ENCODE measurements around the gene NXNL2.

The NXNL2 gene

GRCh38 chr9:88531920-88532698 is 2.9 kb upstream of the NXNL2 start:
- DNase-seq (ENCODE audit: low spot score): no peak

- DNase-seq (ENCODE audit: low spot score): peak; percentile 62
Observed at GRCh38 chr9:88533951-88534455, 975 bp upstream of the NXNL2 start.

- DNase-seq (ENCODE audit: low spot score): no peak
Observed at GRCh38 chr9:88535226-88536022, 446 bp downstream of the NXNL2 start.

- no peak for DNase-seq (ENCODE audit: low spot score)
Observed at GRCh38 chr9:88536023-88536324, 996 bp downstream of the NXNL2 start.

GRCh38 chr9:88536951-88537760 is 2.2 kb downstream of the NXNL2 start:
- DNase-seq (ENCODE audit: low spot score): peak; percentile 48

GRCh38 chr9:88537761-88538091 is 2.7 kb downstream of the NXNL2 start:
- peak; percentile 86 for DNase-seq (ENCODE audit: low spot score)

GRCh38 chr9:88538311-88539085 is 3.5 kb downstream of the NXNL2 start:
- no peak for DNase-seq (ENCODE audit: low spot score)

DNA sequence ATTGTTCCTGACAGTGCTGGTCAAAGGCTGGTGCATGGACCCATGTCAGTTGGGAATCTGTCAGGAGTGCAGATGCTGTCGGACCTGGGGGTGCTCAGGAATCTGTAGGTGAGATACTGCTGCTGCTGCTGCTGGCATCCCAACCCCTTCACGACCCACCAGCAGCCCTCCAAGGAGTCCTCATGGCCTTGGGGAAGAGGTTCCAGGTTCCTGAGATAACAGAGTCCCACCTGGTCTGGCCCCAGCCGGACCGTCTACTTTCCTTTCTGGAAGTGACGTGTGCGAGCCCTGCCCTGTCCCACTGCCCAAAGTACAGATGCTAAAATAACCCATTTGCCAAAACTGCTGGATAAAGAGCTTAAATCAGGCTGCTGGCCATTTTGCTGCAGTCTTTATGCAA is 4.3 kb downstream of the NXNL2 start:
- DNase-seq (ENCODE audit: low spot score): no peak

- DNase-seq (ENCODE audit: low spot score): no peak
Observed at GRCh38 chr9:88540251-88540763, 5.3 kb downstream of the NXNL2 start.

DNA sequence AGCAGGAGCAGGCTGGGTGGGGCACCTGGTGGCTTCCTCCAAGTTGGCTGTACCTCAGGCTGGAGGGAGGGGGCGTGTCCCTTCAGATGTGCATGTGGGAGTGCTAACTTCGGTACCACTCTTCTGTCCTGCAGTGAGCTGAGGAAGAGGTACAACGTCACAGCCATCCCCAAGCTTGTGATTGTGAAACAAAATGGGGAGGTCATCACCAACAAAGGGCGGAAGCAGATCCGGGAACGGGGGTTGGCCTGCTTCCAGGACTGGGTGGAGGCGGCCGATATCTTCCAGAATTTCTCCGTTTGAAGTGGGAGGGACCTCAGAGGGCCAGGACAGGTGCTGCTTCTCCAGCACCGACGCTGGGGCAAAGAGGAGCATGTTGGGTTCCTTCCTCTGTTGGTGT is 9.3 kb downstream of the NXNL2 start:
- DNase-seq (ENCODE audit: low spot score): no peak

DNA sequence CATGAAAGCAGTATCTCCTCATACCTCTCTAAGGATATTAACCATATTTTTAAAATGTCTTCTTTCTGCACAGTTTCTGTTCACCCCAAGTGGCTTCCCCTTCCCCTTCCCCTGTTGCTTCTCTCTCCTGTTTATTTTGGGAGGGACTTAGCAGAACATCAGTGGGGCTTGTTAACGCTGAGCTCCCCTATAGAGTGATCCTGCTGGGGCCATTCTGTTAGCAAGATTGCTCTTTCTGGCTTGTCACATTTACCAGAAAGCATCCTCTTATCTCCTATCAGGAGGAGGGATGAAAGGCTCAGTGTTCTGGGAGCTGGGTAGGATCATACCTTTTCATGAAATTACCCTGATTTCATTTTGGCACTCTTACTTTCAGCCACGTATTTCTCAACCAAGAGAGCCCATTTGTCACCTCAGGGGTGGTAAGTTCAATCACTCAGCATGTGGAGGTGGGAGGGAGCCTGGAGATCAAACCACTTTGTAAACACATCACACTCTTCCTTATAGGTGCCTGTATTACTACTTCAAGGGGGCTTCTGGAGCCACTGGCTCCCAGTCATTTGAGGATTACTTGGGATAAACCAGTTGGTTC is 16.7 kb downstream of the NXNL2 start:
- DNase-seq (ENCODE audit: low spot score): no peak

DNA sequence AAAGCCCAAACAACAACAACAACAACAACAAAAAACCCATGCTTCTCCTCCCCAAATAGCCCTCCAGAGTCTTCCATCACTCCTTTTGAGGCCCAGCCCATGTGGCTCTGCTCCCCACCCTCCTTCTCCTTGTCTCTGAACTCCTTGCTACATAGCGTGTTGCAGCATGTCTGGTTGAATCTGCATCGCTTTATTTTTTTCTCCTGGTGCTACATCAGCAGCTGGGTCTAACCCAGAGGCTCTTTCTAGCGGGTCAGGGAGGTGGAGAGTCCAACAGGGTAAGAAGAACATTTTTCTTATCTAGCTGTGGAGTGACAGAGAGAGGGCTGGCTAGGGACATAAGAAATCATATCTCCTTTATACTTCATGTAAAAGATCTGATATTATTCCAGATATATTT is 18.4 kb downstream of the NXNL2 start:
- DNase-seq (ENCODE audit: low spot score): no peak

GRCh38 chr9:88555268-88555980 is 20.4 kb downstream of the NXNL2 start:
- no peak for DNase-seq (ENCODE audit: low spot score)

DNA sequence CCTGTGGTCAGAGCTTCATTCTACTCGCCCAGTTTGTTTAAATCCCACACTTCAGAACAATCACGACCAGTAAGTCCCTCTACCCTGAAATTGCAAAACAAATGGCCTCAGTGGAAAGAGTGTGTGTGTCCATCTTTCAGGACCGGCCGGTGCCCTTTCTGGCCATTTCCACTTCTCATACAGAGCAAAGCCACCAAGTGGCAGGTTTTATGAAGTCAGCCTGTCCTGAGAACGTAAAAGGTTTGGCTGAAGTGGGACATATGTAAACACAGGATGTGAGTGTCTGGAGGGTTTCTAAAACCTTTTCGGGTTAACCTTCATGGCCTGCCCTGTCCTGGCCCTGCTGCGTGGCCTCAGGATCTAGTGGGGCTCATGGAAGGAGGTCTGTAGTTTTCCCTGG is 24.7 kb downstream of the NXNL2 start:
- peak; percentile 41 for DNase-seq (ENCODE audit: low spot score)

GRCh38 chr9:88567870-88568269 is 32.9 kb downstream of the NXNL2 start:
- no peak for DNase-seq (ENCODE audit: low spot score)

- DNase-seq (ENCODE audit: low spot score): no peak
Observed at GRCh38 chr9:88571419-88571818, 36.4 kb downstream of the NXNL2 start.

DNA sequence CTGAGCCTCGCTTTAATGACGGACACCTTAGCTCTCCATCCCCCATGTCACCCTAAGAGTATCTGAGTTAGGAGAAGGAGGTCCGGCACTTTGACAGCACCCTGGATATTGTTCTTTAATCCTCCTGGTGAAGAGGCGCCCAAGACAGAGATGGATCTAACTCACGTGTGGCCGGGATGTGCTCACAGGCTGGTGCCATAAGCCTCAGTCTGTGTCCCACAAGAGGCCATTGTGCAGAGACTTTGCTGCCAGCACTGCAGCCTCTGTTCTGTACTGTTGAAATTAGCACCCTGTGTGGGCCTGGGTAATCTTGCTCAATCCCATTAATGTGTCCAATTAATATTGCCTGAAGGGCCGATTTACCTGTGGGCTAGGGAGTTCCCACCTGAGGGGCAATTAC is 37.7 kb downstream of the NXNL2 start:
- no peak for DNase-seq (ENCODE audit: low spot score)

- peak; percentile 38 for DNase-seq (ENCODE audit: low spot score)
Observed at GRCh38 chr9:88574953-88575352, 40.0 kb downstream of the NXNL2 start.

DNA sequence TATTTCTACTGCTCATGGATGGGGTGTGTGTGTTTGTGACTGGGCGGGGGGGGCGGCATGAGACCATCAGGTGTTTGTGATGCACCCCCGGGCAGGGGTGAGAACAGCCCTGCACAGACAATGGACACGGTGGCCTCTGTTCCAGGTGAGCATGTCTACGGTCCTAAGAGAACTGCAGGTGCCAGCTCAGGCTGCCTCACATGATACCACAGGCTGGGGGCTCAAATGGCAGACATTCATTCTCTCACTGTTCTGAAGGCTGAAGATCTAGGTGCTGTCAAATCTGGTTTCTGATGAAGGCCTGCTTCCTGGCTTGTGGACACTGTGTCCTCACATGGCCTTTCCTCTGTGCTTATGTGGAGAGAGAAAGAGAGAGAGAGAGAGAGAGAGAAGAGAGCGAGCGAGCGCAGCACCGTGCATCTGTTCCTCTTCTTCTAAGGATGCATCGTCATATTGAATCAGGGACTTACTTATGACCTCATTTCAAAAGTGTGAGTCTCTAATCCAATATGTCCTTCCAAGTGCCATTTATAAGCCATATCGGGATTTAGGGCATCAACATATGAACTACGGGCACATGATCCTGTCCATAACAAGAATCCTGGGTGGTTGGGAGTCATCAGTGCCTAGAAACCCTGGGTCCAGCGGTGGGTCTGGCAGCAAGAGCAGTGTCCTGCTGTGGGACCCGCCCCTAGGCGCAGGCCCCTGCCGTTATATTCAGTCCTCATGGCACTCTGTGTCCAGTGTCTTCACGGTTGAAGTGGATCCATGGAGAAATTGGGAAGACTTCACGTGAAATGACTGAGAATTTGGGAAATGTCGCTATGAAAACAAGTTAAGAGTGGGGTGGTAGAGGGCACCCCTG is 42.5 kb downstream of the NXNL2 start:
- DNase-seq (ENCODE audit: low spot score): no peak

All from AG08396 (cell line).